ENCODE results near the gene SORCS1. TPM values are rescaled to one million over a fixed set of nuclear protein-coding genes. Genes with fewer than 3 reads are reported as not detected.

SORCS1 gene
- polyA plus RNA-seq, 3 donors = 0.09 TPM; not detected in 2

DNA sequence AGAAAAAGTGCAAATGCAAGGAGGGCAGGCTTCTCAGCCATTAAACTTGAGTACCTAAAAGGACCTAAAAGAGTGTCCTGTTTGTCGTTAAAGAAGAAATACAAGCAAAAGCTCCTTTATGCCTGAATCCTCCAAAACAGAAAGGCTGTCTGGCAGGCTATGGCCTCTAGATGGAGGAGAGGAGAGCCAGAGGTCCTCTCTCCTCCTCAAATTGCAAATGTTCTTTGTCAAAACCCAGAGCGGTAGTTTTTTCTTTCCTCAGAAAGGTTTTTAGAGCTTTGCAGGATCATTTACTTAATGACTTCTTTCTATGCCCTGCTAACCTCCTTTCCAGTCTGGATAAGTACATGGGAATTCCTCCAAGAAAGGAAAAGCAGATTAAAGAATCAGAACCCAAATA lies 1.9 kb upstream of the SORCS1 start:
- no peak overlapping the region for H3K27ac Mint-ChIP-seq
- Histone ChIP-seq H3K4me1 (ENCODE audit: control insufficient read depth in 1 of 2, insufficient read depth in 2 of 2, low read length in 2 of 2) (no peaks in the 10 kb centered on the region), H3K27ac (ENCODE audit: low read depth in 1 of 2, low read length in 2 of 2) (no peak overlapping the region), H3K9me3 (replicated peaks in 1 of 2; ENCODE audit: control insufficient read depth in 1 of 2, insufficient read depth in 1 of 2, low read length in 2 of 2) (peaks cover 4 to 22% of the 10 kb centered on the region in 2 donors), H3K4me2 (replicated peaks; ENCODE audit: extremely low read depth, low read length, poor library complexity, severe bottlenecking) (no peak overlapping the region), H3K36me3 (replicated peaks in 1 of 2; ENCODE audit: control insufficient read depth in 1 of 2, insufficient read depth in 2 of 2, low read length in 2 of 2) (no peaks in the 10 kb centered on the region), H3K27me3 (ENCODE audit: control insufficient read depth in 2 of 2, insufficient read depth in 2 of 2, low read length in 2 of 2) (peaks cover 45 to 52% of the 10 kb centered on the region in 2 donors), H2AFZ (ENCODE audit: insufficient read depth, low read depth, low read length, poor library complexity, severe bottlenecking) (no peak overlapping the region), H4K20me1 (ENCODE audit: insufficient read depth, low read length) (no peaks in the 10 kb centered on the region), H3K79me2 (ENCODE audit: insufficient read depth, low read length) (no peaks in the 10 kb centered on the region), H3K9ac (ENCODE audit: insufficient read depth, low read length, poor library complexity, severe bottlenecking) (no peak overlapping the region), H3K4me3 (replicated peaks in 1 of 3; ENCODE audit: low read depth in 2 of 3, low read length in 3 of 3) (no peak overlapping the region)
- H3K9me3 Mint-ChIP-seq = peaks cover 0 to 10% (median 9%) of the 10 kb centered on the region in 7 donors
- DNase-seq = no peak
- H3K27me3 Mint-ChIP-seq (ENCODE audit: low read depth in 3 of 3) = peaks cover 39 to 51% (median 43%) of the 10 kb centered on the region in 3 donors
- intact Hi-C loops (cut with micrococcal nuclease) = no loop called here
- peak overlapping the region in 1 of 2 donors; percentile 55 for H3K4me3 Mint-ChIP-seq
- no CpG with 5 or more reads among the region's 2 CpGs for WGBS (ENCODE audit: insufficient coverage)
- peaks cover 2 to 3% of the 10 kb centered on the region in 2 donors for H3K36me3 Mint-ChIP-seq
- H3K4me1 Mint-ChIP-seq = peaks cover 2% of the 10 kb centered on the region
- TF ChIP-seq CTCF (IDR thresholded peaks at IDR 0.05) = no peak

GRCh38 chr10:107164992-107165391 lies 486 bp upstream of the SORCS1 start:
- Histone ChIP-seq H2AFZ (ENCODE audit: insufficient read depth, low read depth, low read length, poor library complexity, severe bottlenecking) (no peak overlapping the region), H4K20me1 (ENCODE audit: insufficient read depth, low read length) (no peaks in the 10 kb centered on the region), H3K4me2 (replicated peaks; ENCODE audit: extremely low read depth, low read length, poor library complexity, severe bottlenecking) (no peak overlapping the region), H3K79me2 (ENCODE audit: insufficient read depth, low read length) (no peaks in the 10 kb centered on the region), H3K36me3 (replicated peaks in 1 of 2; ENCODE audit: control insufficient read depth in 1 of 2, insufficient read depth in 2 of 2, low read length in 2 of 2) (no peaks in the 10 kb centered on the region), H3K9ac (ENCODE audit: insufficient read depth, low read length, poor library complexity, severe bottlenecking) (no peak overlapping the region), H3K27me3 (ENCODE audit: control insufficient read depth in 2 of 2, insufficient read depth in 2 of 2, low read length in 2 of 2) (peaks cover 45 to 60% of the 10 kb centered on the region in 2 donors), H3K4me3 (replicated peaks in 1 of 3; ENCODE audit: low read depth in 2 of 3, low read length in 3 of 3) (no peak overlapping the region), H3K4me1 (ENCODE audit: control insufficient read depth in 1 of 2, insufficient read depth in 2 of 2, low read length in 2 of 2) (no peaks in the 10 kb centered on the region), H3K9me3 (replicated peaks in 1 of 2; ENCODE audit: control insufficient read depth in 1 of 2, insufficient read depth in 1 of 2, low read length in 2 of 2) (peaks cover 4 to 22% of the 10 kb centered on the region in 2 donors), H3K27ac (ENCODE audit: low read depth in 1 of 2, low read length in 2 of 2) (no peak overlapping the region)
- Mint-ChIP-seq H3K27ac (peak overlapping the region in 1 of 7 donors; percentile 35), H3K9me3 (peaks cover 0 to 10% (median 9%) of the 10 kb centered on the region in 7 donors), H3K27me3 (ENCODE audit: low read depth in 3 of 3) (peaks cover 38 to 55% (median 44%) of the 10 kb centered on the region in 3 donors), H3K36me3 (peaks cover 2 to 3% of the 10 kb centered on the region in 2 donors), H3K4me3 (peak overlapping the region; percentile 3 to 93), H3K4me1 (peaks cover 2% of the 10 kb centered on the region)
- intact Hi-C loops (cut with micrococcal nuclease) = no loop called here
- no peak for TF ChIP-seq CTCF (IDR thresholded peaks at IDR 0.05)
- DNase-seq = no peak
- WGBS (ENCODE audit: insufficient coverage) = 0% methylated on average over 10 of the region's 14 CpGs

Measured in CD14-positive monocyte (primary cell).